ENCODE data around the gene ARL10. TPM values are rescaled to one million over a fixed set of nuclear protein-coding genes. Genes with fewer than 3 reads are reported as not detected.

Gene ARL10
- total RNA-seq, 1 donor from 2014 or later = 33.7 TPM

- Mint-ChIP-seq H3K36me3 (ENCODE audit: low read depth) (peaks cover 20% of the 10 kb centered on the region), H3K27me3 (ENCODE audit: low read depth) (no peaks in the 10 kb centered on the region), H3K4me1 (ENCODE audit: low read depth) (peaks cover 24% of the 10 kb centered on the region), H3K9me3 (ENCODE audit: low read depth) (no peaks in the 10 kb centered on the region), H3K27ac (ENCODE audit: unreplicated experiment) (no peak overlapping the region), H3K4me3 (ENCODE audit: unreplicated experiment) (no peak overlapping the region)
- no peak for DNase-seq (ENCODE audit: low spot score)
- TF ChIP-seq CTCF (IDR thresholded peaks at IDR 0.05) = no peak
These were observed 43.3 kb downstream of the ARL10 start for GRCh38 chr5:176408590-176408989.

DNA sequence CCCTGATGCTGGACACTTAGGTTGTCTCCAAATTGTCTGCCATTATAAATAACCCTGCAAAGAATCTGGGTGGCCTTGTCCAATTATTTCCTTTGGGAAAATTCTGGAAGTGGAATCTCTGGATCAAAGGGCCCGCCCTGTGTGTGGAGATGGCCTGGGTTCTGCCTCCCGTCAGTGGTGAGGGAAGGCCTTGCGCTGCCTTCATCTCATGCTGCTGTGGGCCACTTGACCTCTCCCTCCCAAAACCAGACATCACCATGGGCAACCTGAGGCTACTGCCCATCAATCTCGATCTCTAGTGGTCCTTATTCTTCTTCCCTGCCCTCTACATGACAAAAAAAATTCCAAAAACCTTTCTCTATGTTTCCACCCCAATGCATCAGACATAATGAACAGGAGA, 44.5 kb downstream of the ARL10 start:
- no peaks in the 10 kb centered on the region for H3K27me3 Mint-ChIP-seq (ENCODE audit: low read depth)
- no peak overlapping the region for H3K4me3 Mint-ChIP-seq (ENCODE audit: unreplicated experiment)
- peaks cover 20% of the 10 kb centered on the region for H3K36me3 Mint-ChIP-seq (ENCODE audit: low read depth)
- TF ChIP-seq CTCF (IDR thresholded peaks at IDR 0.05) = no peak
- no peak for DNase-seq (ENCODE audit: low spot score)
- H3K27ac Mint-ChIP-seq (ENCODE audit: unreplicated experiment) = no peak overlapping the region
- peaks cover 36% of the 10 kb centered on the region for H3K4me1 Mint-ChIP-seq (ENCODE audit: low read depth)
- no peaks in the 10 kb centered on the region for H3K9me3 Mint-ChIP-seq (ENCODE audit: low read depth)

DNA sequence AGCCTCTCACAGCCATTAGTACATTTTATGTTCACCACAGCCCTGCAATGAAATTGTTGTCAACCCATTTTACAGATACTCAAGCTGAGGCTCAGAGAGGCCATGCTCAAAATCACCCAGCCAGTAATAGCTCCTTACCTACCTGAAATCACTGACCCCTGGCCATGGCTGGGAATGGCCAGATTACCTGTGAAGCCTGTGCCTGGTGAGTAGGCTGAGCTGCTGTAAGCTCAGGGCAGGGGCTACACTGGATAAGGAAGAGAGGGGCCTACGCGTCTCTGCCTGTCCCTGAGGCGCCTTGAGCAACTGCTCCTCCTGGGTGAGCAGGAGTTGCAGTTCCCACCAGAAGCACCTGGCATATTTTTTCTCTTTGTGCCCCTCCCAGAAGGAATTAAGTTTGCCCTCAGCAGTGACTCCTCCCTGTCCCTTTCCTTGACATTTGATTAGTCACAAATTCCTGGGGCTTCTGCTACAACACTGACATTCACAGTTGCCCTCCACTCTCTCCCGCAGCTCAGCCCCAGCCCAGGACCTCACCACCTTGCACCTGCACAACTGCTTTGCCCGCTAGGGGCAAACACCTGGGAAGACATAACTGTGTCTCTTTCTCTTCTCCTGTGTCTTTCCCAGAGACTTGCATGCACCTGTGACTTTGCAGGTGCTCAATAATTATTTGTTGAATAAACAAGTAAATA, 45.3 kb downstream of the ARL10 start:
- Mint-ChIP-seq H3K4me1 (ENCODE audit: low read depth) (peaks cover 45% of the 10 kb centered on the region), H3K27me3 (ENCODE audit: low read depth) (no peaks in the 10 kb centered on the region), H3K36me3 (ENCODE audit: low read depth) (peaks cover 18% of the 10 kb centered on the region), H3K4me3 (ENCODE audit: unreplicated experiment) (no peak overlapping the region), H3K9me3 (ENCODE audit: low read depth) (no peaks in the 10 kb centered on the region), H3K27ac (ENCODE audit: unreplicated experiment) (no peak overlapping the region)
- DNase-seq (ENCODE audit: low spot score) = no peak
- TF ChIP-seq CTCF (IDR thresholded peaks at IDR 0.05) = no peak

- H3K27ac Mint-ChIP-seq (ENCODE audit: unreplicated experiment) = peak overlapping the region; percentile 59
- H3K4me3 Mint-ChIP-seq (ENCODE audit: unreplicated experiment) = no peak overlapping the region
- peaks cover 8% of the 10 kb centered on the region for H3K36me3 Mint-ChIP-seq (ENCODE audit: low read depth)
- no peak for TF ChIP-seq CTCF (IDR thresholded peaks at IDR 0.05)
- no peaks in the 10 kb centered on the region for H3K9me3 Mint-ChIP-seq (ENCODE audit: low read depth)
- H3K4me1 Mint-ChIP-seq (ENCODE audit: low read depth) = peaks cover 54% of the 10 kb centered on the region
- no peak for DNase-seq (ENCODE audit: low spot score)
- H3K27me3 Mint-ChIP-seq (ENCODE audit: low read depth) = no peaks in the 10 kb centered on the region
These were observed 47.4 kb downstream of the ARL10 start for GRCh38 chr5:176412517-176413254.

GRCh38 chr5:176413255-176413565, 47.9 kb downstream of the ARL10 start:
- Mint-ChIP-seq H3K4me3 (ENCODE audit: unreplicated experiment) (no peak overlapping the region), H3K9me3 (ENCODE audit: low read depth) (no peaks in the 10 kb centered on the region), H3K36me3 (ENCODE audit: low read depth) (peaks cover 5% of the 10 kb centered on the region), H3K27ac (ENCODE audit: unreplicated experiment) (peak overlapping the region; percentile 59), H3K27me3 (ENCODE audit: low read depth) (no peaks in the 10 kb centered on the region), H3K4me1 (ENCODE audit: low read depth) (peaks cover 54% of the 10 kb centered on the region)
- DNase-seq (ENCODE audit: low spot score) = no peak
- no peak for TF ChIP-seq CTCF (IDR thresholded peaks at IDR 0.05)

Data from chondrocyte (in vitro differentiated cells).